PFSK-1 (cell line): Measurements from ENCODE around the gene TRPM3.

ENCODE experiments used
- POLR2AphosphoS5 ChIP-seq: IDR thresholded peaks from 2 replicates; pipeline ENCODE4 v1.6.1; 2012; ENCODE audit warnings: low read depth, mild to moderate bottlenecking, control low read depth, low read length, moderate library complexity
- REST ChIP-seq, 2 experiments: IDR thresholded peaks; 2 replicates each; pipeline versions ENCODE4 v1.6.1 to v1.8.0; 2011 to 2012; ENCODE audit warnings: low read depth in 2 of 2, low read length in 2 of 2, control low read depth in 1 of 2, inconsistent platforms in 1 of 2, mild to moderate bottlenecking in 1 of 2, moderate library complexity in 1 of 2; ENCODE audit not compliant: insufficient read depth in 1 of 2
- TAF1 ChIP-seq: IDR thresholded peaks from 2 replicates; pipeline ENCODE4 v1.6.1; 2012; ENCODE audit warnings: low read length, control low read depth, borderline replicate concordance; ENCODE audit not compliant: insufficient read depth

- no peak for TF ChIP-seq REST (IDR thresholded peaks at IDR 0.05; ENCODE audit: insufficient read depth in 1 of 2, low read depth in 2 of 2, low read length in 2 of 2)
- no peak for TF ChIP-seq POLR2AphosphoS5
- no peak for TF ChIP-seq TAF1
Measured at GRCh38 chr9:70581955-70582350, 539.5 kb downstream of the TRPM3 start.
